ENCODE data around the gene ANKS3. TPM values are rescaled to one million over a fixed set of nuclear protein-coding genes. Genes with fewer than 3 reads are reported as not detected.
"Not testable (repeated sequence)": the region's sequence is repeated elsewhere in the genome, so short reads cannot be mapped to it uniquely, and the experiment has no call there.

ANKS3 gene
- total and polyA plus RNA-seq, 7 donors = 5.2 to 15.0 (median 9.1) TPM

GRCh38 chr16:4654011-4654963, 79.8 kb downstream of the ANKS3 start:
- intact Hi-C loops (cut with DNase I) = no loop called here
- H3K27me3 ChIP-seq (ENCODE audit: insufficient read depth in 3 of 3, low read length in 2 of 3) = no peaks in the 10 kb centered on the region
- no peaks in the 10 kb centered on the region for H3K9me3 ChIP-seq
- ATAC-seq = no peak
- no peak overlapping the region for H3K4me3 ChIP-seq
- WGBS, 3 donors = 79 to 84% (median 81%) methylated on average over 16 of the region's 16 CpGs
- no peak for DNase-seq
- H3K27ac ChIP-seq = no peak overlapping the region
- no peaks in the 10 kb centered on the region for H3K4me1 ChIP-seq
- H3K36me3 ChIP-seq (ENCODE audit: insufficient read depth in 1 of 2, low read depth in 1 of 2) = peaks cover 4 to 90% of the 10 kb centered on the region in 2 donors
- TF ChIP-seq CTCF (IDR thresholded peaks at IDR 0.05) = no peak

- no peak for TF ChIP-seq CTCF (IDR thresholded peaks at IDR 0.05)
- Histone ChIP-seq H3K27ac (no peak overlapping the region), H3K9me3 (no peaks in the 10 kb centered on the region), H3K4me3 (no peak overlapping the region), H3K27me3 (ENCODE audit: insufficient read depth in 3 of 3, low read length in 2 of 3) (no peaks in the 10 kb centered on the region), H3K36me3 (ENCODE audit: insufficient read depth in 1 of 2, low read depth in 1 of 2) (peaks cover 4 to 73% of the 10 kb centered on the region in 2 donors), H3K4me1 (no peaks in the 10 kb centered on the region)
- no peak for ATAC-seq
- intact Hi-C loops (cut with DNase I) = no loop called here
- no peak for DNase-seq
- WGBS, 3 donors = 92 to 95% (median 94%) methylated on average over 24 to 25 of the region's 25 CpGs
These were observed 81.5 kb downstream of the ANKS3 start for GRCh38 chr16:4652561-4652960.

GRCh38 chr16:4651827-4652226, 82.2 kb downstream of the ANKS3 start:
- Histone ChIP-seq H3K9me3 (no peaks in the 10 kb centered on the region), H3K27ac (no peak overlapping the region), H3K4me1 (no peaks in the 10 kb centered on the region), H3K27me3 (ENCODE audit: insufficient read depth in 3 of 3, low read length in 2 of 3) (no peaks in the 10 kb centered on the region), H3K4me3 (no peak overlapping the region), H3K36me3 (ENCODE audit: insufficient read depth in 1 of 2, low read depth in 1 of 2) (peaks cover 4 to 66% of the 10 kb centered on the region in 2 donors)
- ATAC-seq (no peak), DNase-seq (no peak)
- WGBS, 3 donors = 93 to 96% (median 93%) methylated on average over 13 of the region's 13 CpGs
- intact Hi-C loops (cut with DNase I) = no loop called here
- no peak for TF ChIP-seq CTCF (IDR thresholded peaks at IDR 0.05)

- WGBS, 3 donors = 75 to 87% (median 83%) methylated on average over 15 of the region's 15 CpGs
These were observed 83.5 kb downstream of the ANKS3 start for GRCh38 chr16:4650443-4651074.

More at GRCh38 chr16:4650443-4651074, 83.5 kb downstream of the ANKS3 start:
- peak; percentile 73 to 86 for DNase-seq
- TF ChIP-seq CTCF (IDR thresholded peaks at IDR 0.05) = peak; percentile 71
- H3K27me3 ChIP-seq (ENCODE audit: insufficient read depth in 3 of 3, low read length in 2 of 3); H3K4me3 ChIP-seq; H3K4me1 ChIP-seq; intact Hi-C loops (cut with DNase I); H3K27ac ChIP-seq; H3K9me3 ChIP-seq: not testable (repeated sequence)
- peaks cover 4 to 57% of the 10 kb centered on the region in 2 donors for H3K36me3 ChIP-seq (ENCODE audit: insufficient read depth in 1 of 2, low read depth in 1 of 2)
- ATAC-seq = peak; percentile 62 to 87 (median 77)

Data from psoas muscle (tissue), 8 donors.